ENCODE measurements around the gene PIK3AP1. TPM values are rescaled to one million over a fixed set of nuclear protein-coding genes. Genes with fewer than 3 reads are reported as not detected.

Gene PIK3AP1
- total RNA-seq, 1 experiment from 2014 or later = 1.7 TPM

DNA sequence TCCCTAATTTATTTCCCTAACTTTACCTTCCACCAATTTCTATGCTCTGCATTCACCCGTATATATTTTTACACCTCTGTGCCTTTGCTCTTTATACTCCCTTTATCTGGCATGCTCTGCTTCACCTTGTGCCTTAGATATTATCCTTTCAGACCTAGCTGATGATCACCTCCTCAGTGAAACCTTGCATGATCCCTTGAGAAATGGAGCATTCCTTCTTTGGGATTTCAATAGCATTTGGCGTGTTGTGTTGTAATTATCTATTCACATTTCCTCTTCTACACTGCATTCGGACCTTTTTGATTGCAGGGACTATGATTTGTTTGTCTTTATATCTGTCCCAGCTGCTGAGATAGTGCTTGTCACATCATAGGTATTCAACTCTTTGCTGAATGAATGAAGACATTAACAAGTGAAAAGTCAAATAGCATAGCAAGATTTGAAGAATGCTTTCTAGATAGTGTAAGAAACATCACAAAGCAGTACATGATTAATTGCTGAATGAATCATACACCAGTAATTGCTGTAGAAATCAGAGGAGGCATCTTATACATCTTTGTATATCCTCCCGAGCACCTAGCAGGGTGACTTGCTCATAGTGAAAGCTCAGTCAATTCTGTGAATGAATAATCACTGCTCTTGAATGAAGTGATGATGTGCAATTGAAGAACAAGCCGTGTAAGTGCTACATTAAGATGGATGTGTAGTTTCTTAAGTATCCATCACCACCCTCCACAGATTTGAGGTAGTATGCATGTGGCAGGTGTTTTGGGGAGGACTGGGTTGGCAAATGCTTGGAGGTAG lies 131.5 kb downstream of the PIK3AP1 start:
- H2AFZ ChIP-seq (ENCODE audit: low read length) = no peak overlapping the region
- H2BK15ac ChIP-seq (ENCODE audit: low read depth, low read length) = no peak overlapping the region
- no peak overlapping the region for H3K4me3 Mint-ChIP-seq
- no peak overlapping the region for H3K27ac Mint-ChIP-seq
- no peak overlapping the region for H2BK5ac ChIP-seq (ENCODE audit: insufficient read length, low read length)
- H4K8ac ChIP-seq (replicated peaks; ENCODE audit: insufficient read length, low read depth, low read length) = no peak overlapping the region
- no peaks in the 10 kb centered on the region for H3K79me1 ChIP-seq (ENCODE audit: insufficient read depth, low read depth, low read length, poor library complexity, severe bottlenecking)
- H4K5ac ChIP-seq (ENCODE audit: insufficient read length, low read depth, low read length) = no peak overlapping the region
- H3K27me3 Mint-ChIP-seq (ENCODE audit: low read depth) = no peaks in the 10 kb centered on the region
- peaks cover 9 to 11% of the 10 kb centered on the region in 2 experiments for H3K4me1 Mint-ChIP-seq
- H3K4ac ChIP-seq (ENCODE audit: low read depth, low read length) = no peak overlapping the region
- no peak overlapping the region for H4K91ac ChIP-seq (ENCODE audit: insufficient read length, low read depth, low read length)
- H3K36me3 Mint-ChIP-seq (ENCODE audit: insufficient read depth in 1 of 3, low read depth in 3 of 3) = no peaks in the 10 kb centered on the region
- H3K4me2 ChIP-seq (ENCODE audit: insufficient read depth, insufficient read length, low read length) = no peak overlapping the region
- 100% methylated on average over 1 of the region's 5 CpGs for WGBS (ENCODE audit: extremely low coverage, insufficient read length, low lambda C conversion rate)
- no peak overlapping the region for H2BK12ac ChIP-seq (ENCODE audit: insufficient read length, low read depth, low read length)
- H3K9me3 ChIP-seq (ENCODE audit: control insufficient read depth, low read depth, low read length) = no peaks in the 10 kb centered on the region
- no peak overlapping the region for H3K27ac ChIP-seq (ENCODE audit: insufficient read length, low read depth, low read length)
- H4K20me1 ChIP-seq (ENCODE audit: control insufficient read depth, insufficient read depth, insufficient read length) = no peaks in the 10 kb centered on the region
- H3K9me3 Mint-ChIP-seq = no peaks in the 10 kb centered on the region
- H3K9ac ChIP-seq (ENCODE audit: extremely low read depth, insufficient read length, low read length) = no peak overlapping the region
- no peak overlapping the region for H3K23ac ChIP-seq (ENCODE audit: insufficient read length, low read depth, low read length)
- H2AK5ac ChIP-seq (ENCODE audit: insufficient read length, low read length) = no peak overlapping the region
- DNase-seq = no peak
- H3K18ac ChIP-seq (ENCODE audit: insufficient read length, low read depth, low read length) = no peak overlapping the region
- no peak overlapping the region for H2BK20ac ChIP-seq (ENCODE audit: low read depth, low read length, poor library complexity, severe bottlenecking)
- H3T11ph ChIP-seq (ENCODE audit: low read length) = no peak overlapping the region
- H3K23me2 ChIP-seq (ENCODE audit: insufficient read length, low read depth, low read length, poor library complexity, severe bottlenecking) = peaks cover 13% of the 10 kb centered on the region
- no peak for TF ChIP-seq CTCF (conservative IDR thresholded peaks at IDR 0.05)
- no peak overlapping the region for H3K14ac ChIP-seq (ENCODE audit: insufficient read depth, low read length)
- no peak overlapping the region for H2BK120ac ChIP-seq (ENCODE audit: low read depth, low read length, poor library complexity, severe bottlenecking)
- H3K56ac ChIP-seq (ENCODE audit: insufficient read length, low read depth, low read length) = no peak overlapping the region
- H3K27me3 ChIP-seq (ENCODE audit: insufficient read depth, low read length) = no peaks in the 10 kb centered on the region
- peaks cover 19% of the 10 kb centered on the region; the same call in 1 of the 2 replicates for H3K79me2 ChIP-seq (ENCODE audit: insufficient read depth, low read length)
- H3K4me1 ChIP-seq (ENCODE audit: insufficient read depth, low read length) = no peaks in the 10 kb centered on the region

Measured in H9 (cell line).